CD4-positive, alpha-beta T cell treated with Interleukin-15 for 4 hours (primary cell): ENCODE measurements around the gene APOBEC3G.

Experiments
- DNase-seq: peaks from one replicate; pipeline ENCODE4 v3.0.0-alpha.2; 2020; ENCODE audit warnings: low spot score

The APOBEC3G gene

GRCh38 chr22:39125622-39126021, 48.5 kb downstream of the APOBEC3G start:
- DNase-seq, result no peak

DNA sequence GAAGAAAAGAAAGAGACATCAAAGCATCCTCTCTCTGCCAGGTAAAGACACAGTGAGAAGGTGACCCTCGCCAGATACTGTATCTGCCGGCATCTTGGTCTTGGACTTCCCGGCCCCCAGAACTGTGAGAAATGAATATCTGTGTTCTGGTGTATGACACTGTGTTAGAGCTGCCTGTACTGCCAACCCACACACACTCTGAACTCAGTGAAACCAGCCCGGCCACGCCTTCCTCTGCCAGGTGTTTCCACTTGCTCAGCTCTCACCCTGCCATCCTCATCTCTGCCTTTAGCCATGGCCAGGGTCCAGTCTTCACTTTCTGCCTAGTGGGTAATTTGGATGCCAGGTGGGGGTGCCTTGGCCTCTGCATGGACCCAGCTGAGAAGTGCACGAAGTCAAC, 51.4 kb downstream of the APOBEC3G start:
- DNase-seq, result no peak

- no peak for DNase-seq
Measured at GRCh38 chr22:39129081-39129480, 52.0 kb downstream of the APOBEC3G start.

DNA sequence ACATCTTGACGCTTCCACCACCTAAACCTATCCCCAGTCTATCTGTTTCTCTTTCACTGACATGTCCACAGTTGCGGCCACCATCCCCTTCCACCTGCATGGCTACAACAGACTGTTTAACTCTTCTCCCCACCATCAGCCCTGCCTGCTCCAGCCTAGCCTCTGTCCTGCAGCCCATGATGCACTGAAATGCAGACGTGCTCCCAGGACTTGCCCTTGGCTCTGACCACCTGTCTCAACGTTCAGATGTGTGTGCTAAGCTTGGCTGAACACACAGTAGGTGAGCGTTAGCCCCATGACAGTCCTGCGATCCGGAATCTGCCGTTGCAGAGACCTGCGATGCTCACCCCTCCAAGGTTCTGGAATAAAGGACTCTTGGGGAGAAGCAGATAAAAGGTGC, 52.7 kb downstream of the APOBEC3G start:
- DNase-seq, result no peak

GRCh38 chr22:39130152-39130704, 53.2 kb downstream of the APOBEC3G start:
- no peak for DNase-seq

- DNase-seq, result no peak
Measured at GRCh38 chr22:39130892-39131855, 54.1 kb downstream of the APOBEC3G start.

- DNase-seq, result no peak
Measured at GRCh38 chr22:39132281-39132680, 55.2 kb downstream of the APOBEC3G start.

DNA sequence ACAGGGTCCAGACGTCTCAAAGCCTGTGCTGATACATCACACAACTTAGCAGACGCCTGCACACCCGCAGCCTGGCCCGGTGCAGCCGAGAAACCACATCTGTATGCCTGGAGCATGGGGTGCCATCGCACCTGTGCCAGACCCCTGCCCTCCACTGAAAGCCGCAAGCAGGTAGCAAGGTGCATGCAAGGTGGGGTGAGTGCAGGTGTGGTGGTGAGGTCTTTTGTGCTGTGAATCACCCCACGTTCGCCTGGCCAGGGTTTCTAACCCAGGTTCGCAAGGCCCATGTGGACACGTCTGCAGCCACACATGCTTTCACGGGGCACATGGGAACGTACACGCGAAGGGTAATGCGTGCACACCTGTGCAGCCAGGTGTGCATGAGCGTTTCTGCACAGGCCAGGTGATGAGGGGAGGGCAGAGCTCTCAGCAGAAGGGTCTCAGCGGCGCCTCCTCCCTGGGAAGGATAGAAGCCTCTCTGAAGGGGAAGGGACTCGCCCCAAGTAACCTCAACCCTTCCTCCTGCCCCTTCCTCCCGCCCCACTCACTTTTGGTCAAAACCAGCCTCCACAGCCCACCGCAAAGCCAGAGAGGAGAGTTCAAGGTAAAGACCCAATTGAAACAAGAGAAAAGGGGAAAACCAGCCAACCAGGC, 55.9 kb downstream of the APOBEC3G start:
- DNase-seq, result no peak

GRCh38 chr22:39133871-39134270, 56.8 kb downstream of the APOBEC3G start:
- no peak for DNase-seq

DNA sequence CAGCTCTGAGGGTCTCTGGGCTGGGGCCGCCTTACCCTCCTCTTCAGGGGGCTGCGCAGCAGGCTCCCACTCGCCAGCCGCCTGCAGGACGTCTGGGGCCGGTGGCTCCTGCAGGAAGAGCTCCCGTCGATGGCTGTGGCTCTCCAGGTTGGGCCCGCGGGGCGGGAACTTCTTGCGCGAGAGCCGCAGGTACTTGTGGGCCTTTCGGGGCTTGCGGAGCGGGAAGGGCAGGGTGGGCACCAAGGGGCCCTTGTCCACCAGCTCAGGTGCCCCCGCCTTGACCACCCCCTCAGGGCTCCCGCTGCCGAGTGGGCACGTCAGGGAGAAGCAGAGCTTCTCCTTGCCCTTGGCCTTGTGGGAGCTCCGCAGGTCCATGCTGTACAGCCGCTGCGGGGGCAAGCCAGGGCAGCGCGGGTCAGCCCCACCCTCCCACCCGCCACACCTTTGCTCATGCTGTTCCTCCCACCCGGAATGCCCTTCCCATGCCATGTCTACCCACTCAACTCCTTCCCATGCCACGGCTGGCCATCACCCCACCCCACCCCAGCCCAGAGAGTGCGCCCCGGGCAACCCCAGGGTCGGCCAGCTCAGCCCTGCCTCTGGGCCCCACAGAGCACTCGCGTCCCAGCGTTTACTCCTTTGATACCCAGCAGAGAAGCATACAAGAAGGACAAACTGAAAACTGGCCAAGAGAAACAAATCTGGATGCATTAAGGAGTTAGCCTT, 57.5 kb downstream of the APOBEC3G start:
- DNase-seq, result no peak

GRCh38 chr22:39135092-39135896, 58.2 kb downstream of the APOBEC3G start:
- DNase-seq, result peak; percentile 40

DNA sequence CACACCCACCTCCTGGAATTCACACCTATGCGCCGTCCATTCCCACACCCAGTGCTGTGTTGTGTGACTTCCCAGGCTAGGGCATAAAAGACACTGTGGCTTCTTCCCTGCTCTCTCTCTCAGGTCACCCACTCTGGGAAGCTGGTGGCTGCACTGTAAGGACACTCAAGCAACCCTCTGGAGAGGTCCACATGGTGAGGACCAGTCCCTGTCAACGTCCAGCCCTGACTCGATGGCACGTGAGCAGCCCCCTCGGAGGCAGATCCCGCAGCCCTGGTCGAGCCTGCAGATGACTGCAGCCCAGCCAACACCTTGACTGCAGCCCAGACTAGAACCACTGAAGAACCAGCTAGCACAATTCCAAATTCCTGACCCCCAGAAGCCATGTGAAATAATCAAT, 59.2 kb downstream of the APOBEC3G start:
- no peak for DNase-seq
